HG02870 (cell line): ENCODE data around the gene MRPS16.

Source experiments
- ATAC-seq: cut with Tn5 transposase; IDR thresholded peaks from one replicate; pipeline ENCODE4 v1.9.1; 2021; ENCODE audit warnings: mild to moderate bottlenecking, moderate library complexity; ENCODE audit not compliant: unreplicated experiment

Gene MRPS16

GRCh38 chr10:73205081-73205480 is 47.4 kb downstream of the MRPS16 start:
- ATAC-seq: no peak
